HCT116 (cell line): ENCODE measurements around the gene ADARB2. TPM values are rescaled to one million over a fixed set of nuclear protein-coding genes. Genes with fewer than 3 reads are reported as not detected.

ENCODE experiments used
- ATAC-seq: fragments of 200-7000 bp; cut with Tn5 transposase; 2 replicates; pipeline ENCODE4 v1.9.1; 2020; ENCODE audit warnings: mild to moderate bottlenecking, moderate library complexity
- BruUV-seq: library from RNA; stranded (reverse); fragments of 400-500 nt; replicated peaks from 2 replicates; lab custom pipeline; 2021; lab: Mats Ljungman, UMichigan
- CTCF ChIA-PET: fragments of 300-600 bp; sonication (Branson Sonifier 250); formaldehyde crosslinking; loops from one replicate; lab custom pipeline; 2021; ENCODE audit warnings: antibody characterized with exemption; lab: Charles Lee
- POLR2A ChIA-PET: fragments of 300-600, 350-600 bp; sonication (Branson Sonifier 250); formaldehyde crosslinking; loops from one replicate; lab custom pipeline; 2021; ENCODE audit warnings: antibody characterized with exemption; lab: Charles Lee
- RAD21 ChIA-PET, 2 experiments: fragments of 300-600 bp; sonication (Branson Sonifier 250); formaldehyde crosslinking; loops; one replicate each; lab custom pipeline; 2023; ENCODE audit warnings: low total read pairs in 2 of 2; ENCODE audit not compliant: uncharacterized antibody in 2 of 2, unreplicated experiment in 2 of 2, low non-redundant PET in 1 of 2; lab: Charles Lee
- DNase-seq: peaks from one replicate; pipeline ENCODE4 v3.0.0-alpha.2; 2010; ENCODE audit warnings: low read depth, low spot score
- H2AFZ ChIP-seq: fragments of 200-600 bp; shearing (Covaris generic), sonication (generic); 2 replicates; pipeline ENCODE4 v1.6.1; 2017; ENCODE audit warnings: low read depth, mixed run types, mixed read lengths, antibody characterized with exemption, low read length; ENCODE audit not compliant: poor library complexity, severe bottlenecking
- H3K27ac ChIP-seq: 2 replicates; pipeline ENCODE4 v1.5.1; 2012; ENCODE audit warnings: low read depth, low read length
- H3K27me3 ChIP-seq: fragments of 200-600 bp; sonication (generic); 2 replicates; pipeline ENCODE4 v1.6.1; 2016; ENCODE audit warnings: mixed run types, low read length, mixed read lengths; ENCODE audit not compliant: insufficient read depth
- H3K36me3 ChIP-seq, 2 experiments: fragments of 200-500 bp in 1 of 2; fragments of 200-600 bp in 1 of 2; sonication (Bioruptor generic) in 1 of 2; sonication (generic) in 1 of 2; 2 replicates each; pipeline versions ENCODE4 v1.5.1 to v1.6.1; 2014 to 2016; ENCODE audit warnings: low read length in 2 of 2, inconsistent platforms in 1 of 2, mixed read lengths in 1 of 2, mixed run types in 1 of 2; ENCODE audit not compliant: insufficient read depth in 2 of 2, control insufficient read depth in 1 of 2
- H3K4me1 ChIP-seq, 2 experiments: fragments of 200-600 bp in 1 of 2; sonication (generic) in 1 of 2; 2 replicates each; pipeline versions ENCODE4 v1.5.1 to v1.6.1; 2012 to 2017; ENCODE audit warnings: low read length in 2 of 2, inconsistent platforms in 1 of 2, mild to moderate bottlenecking in 1 of 2, mixed read lengths in 1 of 2, mixed run types in 1 of 2, moderate library complexity in 1 of 2; ENCODE audit not compliant: insufficient read depth in 2 of 2, control insufficient read depth in 1 of 2
- H3K4me2 ChIP-seq: fragments of 200-600 bp; sonication (generic); 2 replicates; pipeline ENCODE4 v1.6.1; 2017; ENCODE audit warnings: mixed run types, low read length, mixed read lengths
- H3K4me3 ChIP-seq, 2 experiments: fragments of 200-600 bp in 1 of 2; sonication (generic) in 1 of 2; replicated peaks in 1 of 2; 2 replicates each; pipeline ENCODE4 v1.5.1; 2011 to 2016; ENCODE audit warnings: low read length in 2 of 2, control low read depth in 1 of 2, low read depth in 1 of 2, mild to moderate bottlenecking in 1 of 2, mixed read lengths in 1 of 2, mixed run types in 1 of 2
- H3K79me2 ChIP-seq: fragments of 200-600 bp; sonication (generic); 2 replicates; pipeline ENCODE4 v1.6.1; 2017; ENCODE audit warnings: mild to moderate bottlenecking, mixed run types, low read length, moderate library complexity, mixed read lengths; ENCODE audit not compliant: insufficient read depth
- H3K9ac ChIP-seq: fragments of 200-600 bp; sonication (generic); 2 replicates; pipeline ENCODE4 v1.6.1; 2016; ENCODE audit warnings: low read length, mixed read lengths
- H3K9me2 ChIP-seq: fragments of 200-600 bp; sonication (generic), shearing (Covaris generic); 2 replicates; pipeline ENCODE4 v1.6.1; 2017; ENCODE audit warnings: mixed run types, mild to moderate bottlenecking, moderate library complexity; ENCODE audit not compliant: insufficient read depth
- H3K9me3 ChIP-seq, 2 experiments: fragments of 200-500 bp in 1 of 2; fragments of 200-600 bp in 1 of 2; sonication (Bioruptor generic) in 1 of 2; sonication (generic) in 1 of 2; 2 replicates each; pipeline ENCODE4 v1.6.1; 2014 to 2017; ENCODE audit warnings: low read length in 2 of 2, mixed read lengths in 2 of 2, inconsistent platforms in 1 of 2, low read depth in 1 of 2, mild to moderate bottlenecking in 1 of 2, mixed run types in 1 of 2, moderate library complexity in 1 of 2; ENCODE audit not compliant: control insufficient read depth in 1 of 2, insufficient read depth in 1 of 2
- H4K20me1 ChIP-seq: fragments of 200-600 bp; sonication (generic), shearing (Covaris generic); 2 replicates; pipeline ENCODE4 v1.6.1; 2017; ENCODE audit warnings: mixed run types, mild to moderate bottlenecking, moderate library complexity; ENCODE audit not compliant: insufficient read depth
- CBX3 ChIP-seq: IDR thresholded peaks from 2 replicates; pipeline ENCODE4 v1.6.1; 2012; ENCODE audit warnings: low read depth
- CEBPB ChIP-seq: IDR thresholded peaks from 2 replicates; pipeline ENCODE4 v1.6.1; 2012; ENCODE audit warnings: low read depth
- EZH2phosphoT487 ChIP-seq: fragments of 200-600 bp; IDR thresholded peaks from 2 replicates; pipeline ENCODE4 v1.6.1; 2018; ENCODE audit warnings: antibody characterized with exemption, borderline replicate concordance
- FOSL1 ChIP-seq: IDR thresholded peaks from 2 replicates; pipeline ENCODE4 v1.6.1; 2012; ENCODE audit warnings: low read depth
- JUND ChIP-seq: IDR thresholded peaks from 2 replicates; pipeline ENCODE4 v1.6.1; 2012
- POLR2A ChIP-seq: IDR thresholded peaks from 2 replicates; pipeline ENCODE4 v1.7.0; 2011; ENCODE audit warnings: borderline replicate concordance; ENCODE audit not compliant: insufficient read depth, insufficient read length; ENCODE audit errors: extremely low read depth
- POLR2AphosphoS5 ChIP-seq: IDR thresholded peaks from 2 replicates; pipeline ENCODE4 v1.6.1; 2011; ENCODE audit warnings: mild to moderate bottlenecking, low read depth, low read length, moderate library complexity
- SIN3A ChIP-seq: IDR thresholded peaks from 2 replicates; pipeline ENCODE4 v1.6.1; 2012; ENCODE audit warnings: low read depth
- SP1 ChIP-seq: IDR thresholded peaks from 2 replicates; pipeline ENCODE4 v1.6.1; 2012; ENCODE audit warnings: low read depth
- SRF ChIP-seq: IDR thresholded peaks from 2 replicates; pipeline ENCODE4 v1.6.1; 2012; ENCODE audit warnings: low read depth
- TCF7L2 ChIP-seq: IDR thresholded peaks from 2 replicates; pipeline ENCODE4 v1.7.0; 2011; ENCODE audit warnings: borderline replicate concordance, inconsistent platforms; ENCODE audit not compliant: insufficient read depth, insufficient read length; ENCODE audit errors: extremely low read depth
- YY1 ChIP-seq: IDR thresholded peaks from 2 replicates; pipeline ENCODE4 v1.6.1; 2011; ENCODE audit warnings: low read length, low read depth, moderate library complexity, mild to moderate bottlenecking; ENCODE audit not compliant: insufficient replicate concordance; ENCODE audit errors: extremely low read depth
- ZFX ChIP-seq: fragments of 450-650 bp; IDR thresholded peaks from 2 replicates; pipeline ENCODE4 v1.6.1; 2017
- intact Hi-C: fragments of 100-400 bp; cut with micrococcal nuclease; formaldehyde crosslinking; loops from 2 replicates; pipeline ENCODE4 v1.10.0; 2022
- total RNA-seq: library from RNA; stranded (reverse); gene quantifications from one replicate; pipeline ENCODE4 v1.2.1, GENCODE V29; 2021; ENCODE audit not compliant: unreplicated experiment
- TF ChIP-seq, protein P1 (sequence below), 3 experiments: fragments of 200-600 bp in 1 of 3; sonication (generic) in 1 of 3; IDR thresholded peaks in 2 of 3; conservative IDR thresholded peaks in 1 of 3; 2 replicates each; pipeline ENCODE4 v1.5.1; 2012 to 2017; ENCODE audit warnings: low read depth in 2 of 3, low read length in 2 of 3, antibody characterized with exemption in 1 of 3, borderline replicate concordance in 1 of 3, control low read depth in 1 of 3, mild to moderate bottlenecking in 1 of 3, mixed read lengths in 1 of 3, mixed run types in 1 of 3, moderate library complexity in 1 of 3; ENCODE audit not compliant: insufficient read depth in 1 of 3
- TF ChIP-seq, protein P2 (sequence below): IDR thresholded peaks from 2 replicates; pipeline ENCODE4 v1.6.1; 2012; ENCODE audit warnings: low read depth
- TF ChIP-seq, protein P3 (sequence below): IDR thresholded peaks from 2 replicates; pipeline ENCODE4 v1.6.1; 2011; ENCODE audit warnings: mild to moderate bottlenecking, low read length, moderate library complexity; ENCODE audit not compliant: insufficient replicate concordance; ENCODE audit errors: extremely low read depth

Gene ADARB2
- total RNA-seq, 1 experiment from 2014 or later = not detected

DNA sequence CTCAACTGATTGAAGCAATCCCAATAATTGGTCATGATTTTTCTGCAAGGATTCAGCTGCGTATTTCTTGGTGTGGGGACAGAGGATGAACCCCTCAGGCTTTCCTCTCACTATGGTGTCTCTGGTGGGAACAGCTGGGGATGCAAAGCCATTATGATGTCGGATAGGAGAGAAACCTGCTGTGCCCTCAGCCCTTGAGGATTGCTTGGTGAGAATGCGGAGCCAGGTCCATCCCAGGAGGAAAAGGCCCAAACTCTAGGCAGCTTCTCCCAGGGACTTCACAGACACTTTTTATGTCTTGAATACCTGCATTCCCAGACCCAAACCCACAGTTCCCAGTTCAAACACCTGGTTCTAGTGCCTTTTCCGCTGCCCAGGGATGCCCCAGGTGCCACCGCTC, 379.2 kb downstream of the ADARB2 start:
- H3K79me2 ChIP-seq = no peaks in the 10 kb centered on the region
- H3K4me2 ChIP-seq = no peak overlapping the region
- intact Hi-C loops = no loop called here
- no peak for DNase-seq
- ChIA-PET POLR2A (no interaction called here), CTCF (no interaction called here), RAD21 (no interaction called here)
- H3K9me2 ChIP-seq = no peaks in the 10 kb centered on the region
- no peak for TF ChIP-seq TCF7L2
- no peak for TF ChIP-seq SRF
- no peak for TF ChIP-seq EZH2phosphoT487
- TF ChIP-seq, protein P1, sequence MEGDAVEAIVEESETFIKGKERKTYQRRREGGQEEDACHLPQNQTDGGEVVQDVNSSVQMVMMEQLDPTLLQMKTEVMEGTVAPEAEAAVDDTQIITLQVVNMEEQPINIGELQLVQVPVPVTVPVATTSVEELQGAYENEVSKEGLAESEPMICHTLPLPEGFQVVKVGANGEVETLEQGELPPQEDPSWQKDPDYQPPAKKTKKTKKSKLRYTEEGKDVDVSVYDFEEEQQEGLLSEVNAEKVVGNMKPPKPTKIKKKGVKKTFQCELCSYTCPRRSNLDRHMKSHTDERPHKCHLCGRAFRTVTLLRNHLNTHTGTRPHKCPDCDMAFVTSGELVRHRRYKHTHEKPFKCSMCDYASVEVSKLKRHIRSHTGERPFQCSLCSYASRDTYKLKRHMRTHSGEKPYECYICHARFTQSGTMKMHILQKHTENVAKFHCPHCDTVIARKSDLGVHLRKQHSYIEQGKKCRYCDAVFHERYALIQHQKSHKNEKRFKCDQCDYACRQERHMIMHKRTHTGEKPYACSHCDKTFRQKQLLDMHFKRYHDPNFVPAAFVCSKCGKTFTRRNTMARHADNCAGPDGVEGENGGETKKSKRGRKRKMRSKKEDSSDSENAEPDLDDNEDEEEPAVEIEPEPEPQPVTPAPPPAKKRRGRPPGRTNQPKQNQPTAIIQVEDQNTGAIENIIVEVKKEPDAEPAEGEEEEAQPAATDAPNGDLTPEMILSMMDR (IDR thresholded peaks at IDR 0.05 in 2 of 3, conservative IDR thresholded peaks at IDR 0.05 in 1 of 3; ENCODE audit: borderline replicate concordance in 1 of 3, insufficient read depth in 1 of 3, low read depth in 2 of 3, low read length in 2 of 3) = no peak
- TF ChIP-seq SP1 = no peak
- TF ChIP-seq, protein P2, sequence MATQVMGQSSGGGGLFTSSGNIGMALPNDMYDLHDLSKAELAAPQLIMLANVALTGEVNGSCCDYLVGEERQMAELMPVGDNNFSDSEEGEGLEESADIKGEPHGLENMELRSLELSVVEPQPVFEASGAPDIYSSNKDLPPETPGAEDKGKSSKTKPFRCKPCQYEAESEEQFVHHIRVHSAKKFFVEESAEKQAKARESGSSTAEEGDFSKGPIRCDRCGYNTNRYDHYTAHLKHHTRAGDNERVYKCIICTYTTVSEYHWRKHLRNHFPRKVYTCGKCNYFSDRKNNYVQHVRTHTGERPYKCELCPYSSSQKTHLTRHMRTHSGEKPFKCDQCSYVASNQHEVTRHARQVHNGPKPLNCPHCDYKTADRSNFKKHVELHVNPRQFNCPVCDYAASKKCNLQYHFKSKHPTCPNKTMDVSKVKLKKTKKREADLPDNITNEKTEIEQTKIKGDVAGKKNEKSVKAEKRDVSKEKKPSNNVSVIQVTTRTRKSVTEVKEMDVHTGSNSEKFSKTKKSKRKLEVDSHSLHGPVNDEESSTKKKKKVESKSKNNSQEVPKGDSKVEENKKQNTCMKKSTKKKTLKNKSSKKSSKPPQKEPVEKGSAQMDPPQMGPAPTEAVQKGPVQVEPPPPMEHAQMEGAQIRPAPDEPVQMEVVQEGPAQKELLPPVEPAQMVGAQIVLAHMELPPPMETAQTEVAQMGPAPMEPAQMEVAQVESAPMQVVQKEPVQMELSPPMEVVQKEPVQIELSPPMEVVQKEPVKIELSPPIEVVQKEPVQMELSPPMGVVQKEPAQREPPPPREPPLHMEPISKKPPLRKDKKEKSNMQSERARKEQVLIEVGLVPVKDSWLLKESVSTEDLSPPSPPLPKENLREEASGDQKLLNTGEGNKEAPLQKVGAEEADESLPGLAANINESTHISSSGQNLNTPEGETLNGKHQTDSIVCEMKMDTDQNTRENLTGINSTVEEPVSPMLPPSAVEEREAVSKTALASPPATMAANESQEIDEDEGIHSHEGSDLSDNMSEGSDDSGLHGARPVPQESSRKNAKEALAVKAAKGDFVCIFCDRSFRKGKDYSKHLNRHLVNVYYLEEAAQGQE = no peak
- TF ChIP-seq POLR2AphosphoS5 = no peak
- no peak for TF ChIP-seq POLR2A
- TF ChIP-seq YY1 = no peak
- TF ChIP-seq, protein P3, sequence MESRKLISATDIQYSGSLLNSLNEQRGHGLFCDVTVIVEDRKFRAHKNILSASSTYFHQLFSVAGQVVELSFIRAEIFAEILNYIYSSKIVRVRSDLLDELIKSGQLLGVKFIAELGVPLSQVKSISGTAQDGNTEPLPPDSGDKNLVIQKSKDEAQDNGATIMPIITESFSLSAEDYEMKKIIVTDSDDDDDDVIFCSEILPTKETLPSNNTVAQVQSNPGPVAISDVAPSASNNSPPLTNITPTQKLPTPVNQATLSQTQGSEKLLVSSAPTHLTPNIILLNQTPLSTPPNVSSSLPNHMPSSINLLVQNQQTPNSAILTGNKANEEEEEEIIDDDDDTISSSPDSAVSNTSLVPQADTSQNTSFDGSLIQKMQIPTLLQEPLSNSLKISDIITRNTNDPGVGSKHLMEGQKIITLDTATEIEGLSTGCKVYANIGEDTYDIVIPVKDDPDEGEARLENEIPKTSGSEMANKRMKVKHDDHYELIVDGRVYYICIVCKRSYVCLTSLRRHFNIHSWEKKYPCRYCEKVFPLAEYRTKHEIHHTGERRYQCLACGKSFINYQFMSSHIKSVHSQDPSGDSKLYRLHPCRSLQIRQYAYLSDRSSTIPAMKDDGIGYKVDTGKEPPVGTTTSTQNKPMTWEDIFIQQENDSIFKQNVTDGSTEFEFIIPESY = no peak
- TF ChIP-seq FOSL1 = no peak
- TF ChIP-seq JUND = no peak
- TF ChIP-seq CEBPB = no peak
- no peak for TF ChIP-seq ZFX
- TF ChIP-seq CBX3 = no peak
- TF ChIP-seq SIN3A = no peak
- no peak overlapping the region for H3K27ac ChIP-seq
- H4K20me1 ChIP-seq = no peaks in the 10 kb centered on the region
- no peak overlapping the region for H3K4me3 ChIP-seq
- no peak for ATAC-seq
- no peaks in the 10 kb centered on the region for H3K36me3 ChIP-seq
- no TSS peak for BruUV-seq
- H3K27me3 ChIP-seq = peaks cover 31% of the 10 kb centered on the region
- no peaks in the 10 kb centered on the region for H3K9me3 ChIP-seq
- H3K4me1 ChIP-seq = no peaks in the 10 kb centered on the region
- H2AFZ ChIP-seq = no peak overlapping the region
- H3K9ac ChIP-seq = no peak overlapping the region
